IPS-20b (cell line): ENCODE results near the gene ITPR2.

ENCODE experiments used
- H3K27ac ChIP-seq: one replicate; pipeline ENCODE4 v1.5.1; 2013; ENCODE audit warnings: low read length
- H3K27me3 ChIP-seq: 2 replicates; pipeline ENCODE4 v1.6.1; 2013; ENCODE audit warnings: mild to moderate bottlenecking, low read length, inconsistent platforms; ENCODE audit not compliant: insufficient read depth
- H3K36me3 ChIP-seq: 2 replicates; pipeline ENCODE4 v1.6.1; 2013; ENCODE audit warnings: low read depth, mild to moderate bottlenecking, inconsistent platforms, low read length, moderate library complexity; ENCODE audit not compliant: insufficient read depth
- H3K4me1 ChIP-seq: 2 replicates; pipeline ENCODE4 v1.6.1; 2013; ENCODE audit warnings: mild to moderate bottlenecking, control low read depth, inconsistent platforms, low read length, moderate library complexity; ENCODE audit not compliant: insufficient read depth
- H3K4me3 ChIP-seq: 2 replicates; pipeline ENCODE4 v1.5.1; 2013; ENCODE audit warnings: mild to moderate bottlenecking, low read length, inconsistent platforms
- H3K9ac ChIP-seq: 2 replicates; pipeline ENCODE4 v1.6.1; 2013; ENCODE audit warnings: low read depth, mild to moderate bottlenecking, inconsistent platforms, low read length, moderate library complexity
- H3K9me3 ChIP-seq: 2 replicates; pipeline ENCODE4 v1.6.1; 2013; ENCODE audit warnings: mild to moderate bottlenecking, low read depth, low read length, inconsistent platforms; ENCODE audit not compliant: insufficient read depth

The ITPR2 gene

DNA sequence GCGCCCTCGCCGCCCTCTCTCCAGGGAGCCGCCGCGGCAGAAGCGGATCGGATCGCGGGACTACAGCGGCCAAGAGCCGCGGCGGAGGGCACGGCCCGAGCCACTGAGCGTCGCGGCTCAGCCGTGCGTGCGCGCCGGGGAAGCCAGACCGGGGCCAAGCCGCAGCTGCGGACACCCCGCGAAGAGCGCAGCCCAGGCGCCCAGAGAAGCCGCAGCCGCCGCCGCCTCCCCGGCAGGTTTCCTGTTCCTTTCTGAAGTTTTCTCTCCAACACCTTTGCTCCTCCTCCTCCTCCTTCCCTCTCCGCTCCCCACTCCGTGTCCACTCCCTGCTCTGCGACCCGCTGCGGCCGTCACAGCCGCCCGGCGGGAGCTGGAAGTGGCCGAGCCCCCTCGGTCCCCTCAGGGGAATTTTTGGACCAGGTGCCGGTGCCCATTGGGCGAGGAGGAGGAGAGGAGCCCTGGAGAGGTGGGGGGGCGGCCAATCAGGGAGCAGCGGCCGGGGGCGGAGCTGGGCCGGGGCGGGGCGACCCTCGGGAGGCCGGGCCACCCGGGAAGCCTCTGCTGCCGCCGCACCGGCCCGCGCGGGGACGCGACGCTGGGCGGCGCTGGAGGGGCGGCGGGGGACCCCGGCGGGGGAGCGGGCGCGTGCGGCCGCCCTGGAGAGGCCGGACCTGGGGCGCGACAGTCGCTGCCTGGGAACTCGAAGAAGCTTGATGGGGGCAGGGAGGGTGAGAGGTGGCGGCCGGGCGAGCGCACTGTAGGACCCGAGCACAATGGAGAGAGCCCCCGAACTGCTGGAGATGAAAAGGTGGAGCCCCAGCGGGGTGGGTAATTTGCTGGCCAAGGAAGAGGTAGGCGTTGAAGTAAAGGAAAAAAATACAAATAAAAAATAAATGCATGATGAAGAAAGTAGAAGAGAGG, at the start of gene ITPR2:
Gene ITPR2, minus strand, starts transcription at position 373 of the 921 bp plus-strand sequence. CDS start 413 bp downstream, outside the sequence.
- Histone ChIP-seq H3K9ac (peak within 1 kb of the TSS; percentile 74; the same call in 1 of the 2 replicates), H3K4me3 (peak within 1 kb of the TSS; percentile 89), H3K27ac (no peak within 1 kb of the TSS), H3K9me3 (no peaks in the 10 kb centered on the region), H3K36me3 (no peaks in the 10 kb centered on the region), H3K27me3 (peaks cover 8% of the 10 kb centered on the region; the same call in 1 of the 2 replicates), H3K4me1 (peaks cover 3% of the 10 kb centered on the region; the same call in 1 of the 2 replicates)

DNA sequence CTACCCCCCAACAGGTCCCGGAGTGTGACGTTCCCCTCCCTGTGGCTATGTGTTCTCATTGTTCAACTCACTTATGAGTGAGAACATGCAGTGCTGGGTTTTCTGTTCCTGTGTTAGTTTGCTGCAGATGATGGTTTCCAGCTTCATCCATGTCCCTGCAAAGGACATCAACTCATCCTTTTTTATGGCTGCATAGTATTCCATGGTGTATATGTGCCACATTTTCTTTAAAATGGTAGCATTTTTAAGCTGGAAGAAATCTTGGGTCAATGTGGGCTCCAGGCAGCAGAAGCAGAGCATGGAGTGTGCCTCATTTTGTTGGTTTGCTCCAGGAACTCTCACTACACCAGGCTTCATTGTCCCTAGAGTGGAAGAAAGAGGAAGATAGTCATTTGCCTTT, 47.6 kb upstream of the ITPR2 start:
- Histone ChIP-seq H3K27me3 (no peaks in the 10 kb centered on the region), H3K9me3 (no peaks in the 10 kb centered on the region), H3K36me3 (no peaks in the 10 kb centered on the region), H3K4me3 (no peak overlapping the region), H3K9ac (no peak overlapping the region), H3K27ac (no peak overlapping the region), H3K4me1 (no peaks in the 10 kb centered on the region)

- no peaks in the 10 kb centered on the region for H3K36me3 ChIP-seq
- H3K4me3 ChIP-seq = no peak overlapping the region
- no peak overlapping the region for H3K27ac ChIP-seq
- H3K9me3 ChIP-seq = no peaks in the 10 kb centered on the region
- no peaks in the 10 kb centered on the region for H3K4me1 ChIP-seq
- no peak overlapping the region for H3K9ac ChIP-seq
- H3K27me3 ChIP-seq = no peaks in the 10 kb centered on the region
Measured at GRCh38 chr12:26878661-26879119, 45.7 kb upstream of the ITPR2 start.

GRCh38 chr12:26874501-26875296, 41.7 kb upstream of the ITPR2 start:
- Histone ChIP-seq H3K9me3 (no peaks in the 10 kb centered on the region), H3K27ac (no peak overlapping the region), H3K4me1 (no peaks in the 10 kb centered on the region), H3K4me3 (no peak overlapping the region), H3K9ac (no peak overlapping the region), H3K36me3 (no peaks in the 10 kb centered on the region), H3K27me3 (no peaks in the 10 kb centered on the region)

DNA sequence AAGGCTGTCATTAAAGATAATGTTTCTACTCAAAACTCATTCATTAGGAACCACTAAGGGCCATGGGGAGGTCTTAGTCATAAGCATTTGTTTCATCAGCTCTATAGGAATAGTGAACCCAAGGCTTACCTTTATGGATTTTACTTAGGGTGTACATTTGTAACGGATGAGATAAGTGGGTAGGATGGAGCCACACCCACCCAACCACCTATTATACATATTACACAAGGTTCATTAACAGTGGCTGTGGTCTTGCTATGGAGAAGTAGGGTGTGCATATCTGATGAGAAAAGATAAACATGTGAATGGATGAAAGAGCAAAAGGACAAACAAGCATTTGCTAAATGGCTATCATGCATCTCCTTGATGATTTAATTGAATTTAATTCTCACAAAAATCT, 39.6 kb upstream of the ITPR2 start:
- Histone ChIP-seq H3K9me3 (no peaks in the 10 kb centered on the region), H3K9ac (no peak overlapping the region), H3K4me1 (no peaks in the 10 kb centered on the region), H3K36me3 (no peaks in the 10 kb centered on the region), H3K27ac (no peak overlapping the region), H3K4me3 (no peak overlapping the region), H3K27me3 (no peaks in the 10 kb centered on the region)

DNA sequence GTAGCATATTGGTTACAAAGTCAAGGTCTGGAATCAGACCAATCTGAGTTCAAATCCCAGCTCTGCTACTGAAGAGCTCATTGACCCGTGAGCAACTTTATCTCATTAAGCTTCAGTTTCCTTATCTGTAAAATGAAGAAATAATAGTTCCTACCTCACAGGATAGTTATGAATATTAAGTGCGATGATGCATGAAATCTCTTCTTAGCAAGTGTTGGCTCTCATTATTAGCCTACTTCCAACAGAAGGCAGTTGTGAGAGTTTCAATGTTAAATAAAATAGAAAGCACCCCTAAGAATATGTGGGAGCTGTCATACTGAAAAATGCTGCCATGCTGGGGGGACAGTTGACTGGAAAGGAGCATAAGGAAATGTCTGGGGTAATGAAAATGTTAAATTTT, 39.0 kb upstream of the ITPR2 start:
- H3K27me3 ChIP-seq = no peaks in the 10 kb centered on the region
- no peak overlapping the region for H3K4me3 ChIP-seq
- no peaks in the 10 kb centered on the region for H3K4me1 ChIP-seq
- H3K9ac ChIP-seq = no peak overlapping the region
- no peak overlapping the region for H3K27ac ChIP-seq
- no peaks in the 10 kb centered on the region for H3K9me3 ChIP-seq
- H3K36me3 ChIP-seq = no peaks in the 10 kb centered on the region

GRCh38 chr12:26870491-26871419, 37.8 kb upstream of the ITPR2 start:
- Histone ChIP-seq H3K9me3 (no peaks in the 10 kb centered on the region), H3K27ac (no peak overlapping the region), H3K27me3 (no peaks in the 10 kb centered on the region), H3K9ac (no peak overlapping the region), H3K36me3 (no peaks in the 10 kb centered on the region), H3K4me3 (no peak overlapping the region), H3K4me1 (no peaks in the 10 kb centered on the region)

GRCh38 chr12:26869908-26870459, 37.0 kb upstream of the ITPR2 start:
- H3K27ac ChIP-seq = no peak overlapping the region
- H3K9ac ChIP-seq = no peak overlapping the region
- H3K4me1 ChIP-seq = no peaks in the 10 kb centered on the region
- no peaks in the 10 kb centered on the region for H3K27me3 ChIP-seq
- no peak overlapping the region for H3K4me3 ChIP-seq
- H3K9me3 ChIP-seq = no peaks in the 10 kb centered on the region
- no peaks in the 10 kb centered on the region for H3K36me3 ChIP-seq

GRCh38 chr12:26869104-26869494, 36.1 kb upstream of the ITPR2 start:
- no peaks in the 10 kb centered on the region for H3K36me3 ChIP-seq
- no peaks in the 10 kb centered on the region for H3K9me3 ChIP-seq
- H3K9ac ChIP-seq = no peak overlapping the region
- H3K27me3 ChIP-seq = no peaks in the 10 kb centered on the region
- no peaks in the 10 kb centered on the region for H3K4me1 ChIP-seq
- H3K4me3 ChIP-seq = no peak overlapping the region
- no peak overlapping the region for H3K27ac ChIP-seq

DNA sequence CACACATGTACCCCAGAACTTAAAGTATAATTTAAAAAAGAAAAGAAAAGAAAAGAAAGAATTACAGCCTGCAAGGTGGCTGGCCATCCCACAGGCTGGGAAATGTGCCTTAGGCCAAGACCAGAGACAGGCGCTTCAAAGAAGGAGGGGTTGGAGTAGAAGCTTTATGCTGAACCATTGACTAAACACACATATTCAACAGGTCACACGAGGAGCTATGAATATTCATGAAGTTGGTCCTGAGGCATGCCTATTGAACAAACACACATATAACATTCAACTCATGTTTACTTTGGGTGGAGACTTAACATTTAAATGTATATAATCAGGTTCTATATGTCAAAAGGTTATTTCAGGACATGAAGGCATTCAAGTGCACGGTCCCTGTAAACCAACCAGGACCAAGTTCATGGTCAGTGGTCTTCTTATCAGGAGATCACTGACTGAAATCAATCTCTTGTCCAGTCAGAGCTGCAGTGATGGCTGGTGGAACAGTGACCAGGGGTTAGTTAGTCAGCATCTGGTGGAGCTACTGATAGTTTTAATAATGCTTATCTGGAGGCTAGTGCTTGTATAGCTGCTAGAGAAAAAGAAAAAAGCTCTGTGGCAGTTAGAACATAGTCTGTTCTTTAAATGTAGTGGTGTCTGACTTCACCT, 35.6 kb upstream of the ITPR2 start:
- Histone ChIP-seq H3K4me3 (no peak overlapping the region), H3K4me1 (no peaks in the 10 kb centered on the region), H3K36me3 (no peaks in the 10 kb centered on the region), H3K27me3 (no peaks in the 10 kb centered on the region), H3K9me3 (no peaks in the 10 kb centered on the region), H3K27ac (no peak overlapping the region), H3K9ac (no peak overlapping the region)
